Left renal pelvis (tissue), 4 donors: Measurements from ENCODE around the gene IGFBP6. TPM values are rescaled to one million over a fixed set of nuclear protein-coding genes. Genes with fewer than 3 reads are reported as not detected.

Source experiments
- polyA plus RNA-seq, 4 donors: library from polyadenylated mRNA; unstranded; fragments of 120-200 nt; gene quantifications; one replicate each; pipeline ENCODE4 v1.2.1, GENCODE V29; 2013; ENCODE audit not compliant: insufficient read length in 4 of 4

IGFBP6 gene
- polyA plus RNA-seq, 4 donors: 14.0 to 241 (median 19.8) TPM

Other genes starting within 250 kb of the IGFBP6 start
- gene KRT78, start 248.7 kb upstream of the IGFBP6 start, polyA plus RNA-seq: not detected
- gene KRT8, start 192.6 kb upstream of the IGFBP6 start, polyA plus RNA-seq: 100 to 1,000 TPM in 3 of 4 donors, 1 to 10 TPM in 1; 6.0 to 285 (median 246) TPM
- 100 to 1,000 TPM in 3 of 4 donors, 1 to 10 TPM in 1; 9.7 to 215 (median 179) TPM for gene KRT18, start 148.5 kb upstream of the IGFBP6 start, polyA plus RNA-seq
- 100 to 1,000 TPM; 470 to 530 (median 505) TPM for gene EIF4B, start 91.2 kb upstream of the IGFBP6 start, polyA plus RNA-seq
- 100 to 1,000 TPM in 3 of 4 donors, 10 to 100 TPM in 1; 90.5 to 142 (median 127) TPM for gene TNS2, start 47.6 kb upstream of the IGFBP6 start, polyA plus RNA-seq
- gene SPRYD3, start 18.3 kb upstream of the IGFBP6 start, polyA plus RNA-seq: 10 to 100 TPM; 17.2 to 28.6 (median 19.0) TPM
- 1 to 10 TPM in 2 of 4 donors, under 1 TPM in 2; 0.72 to 1.3 (median 1.1) TPM for gene SOAT2, start 5.8 kb downstream of the IGFBP6 start, polyA plus RNA-seq
- 10 to 100 TPM; 53.2 to 76.4 (median 67.8) TPM for gene ZNF740, start 83.1 kb downstream of the IGFBP6 start, polyA plus RNA-seq
- 100 to 1,000 TPM in 1 of 4 donors, 10 to 100 TPM in 3; 32.9 to 117 (median 70.5) TPM for gene CSAD, start 83.3 kb downstream of the IGFBP6 start, polyA plus RNA-seq
- gene ITGB7, start 109.6 kb downstream of the IGFBP6 start, polyA plus RNA-seq: 1 to 10 TPM in 2 of 4 donors, under 1 TPM in 2; 0.86 to 2.4 (median 1.1) TPM
- gene RARG, start 134.5 kb downstream of the IGFBP6 start, polyA plus RNA-seq: 10 to 100 TPM; 32.3 to 73.8 (median 38.9) TPM
- 10 to 100 TPM in 2 of 4 donors, 1 to 10 TPM in 2; 8.1 to 14.3 (median 9.2) TPM for gene ESPL1, start 170.6 kb downstream of the IGFBP6 start, polyA plus RNA-seq
- 100 to 1,000 TPM; 546 to 729 (median 657) TPM for gene PFDN5, start 197.9 kb downstream of the IGFBP6 start, polyA plus RNA-seq
- gene MYG1, start 202.0 kb downstream of the IGFBP6 start, polyA plus RNA-seq: 10 to 100 TPM; 37.7 to 56.1 (median 48.6) TPM
- 10 to 100 TPM; 60.7 to 89.4 (median 76.2) TPM for gene AAAS, start 223.9 kb downstream of the IGFBP6 start, polyA plus RNA-seq
- gene SP7, start 238.7 kb downstream of the IGFBP6 start, polyA plus RNA-seq: under 1 TPM; 0.17 to 0.27 (median 0.24) TPM